SK-N-SH (cell line): ENCODE measurements around the gene BTG4. TPM values are rescaled to one million over a fixed set of nuclear protein-coding genes. Genes with fewer than 3 reads are reported as not detected.
A peak's percentile ranks its signal among the peaks of the same experiment; 100 is the strongest.

Experiments
- CTCF ChIA-PET: fragments of 300-600, 350-600 bp; formaldehyde crosslinking; extraction: SDS; loops from one replicate; lab custom pipeline; 2021; lab: Yijun Ruan, JAX
- POLR2A ChIA-PET: fragments of 350-600 bp; sonication (Branson Sonifier 250); formaldehyde crosslinking; extraction: SDS; loops from one replicate; lab custom pipeline; 2020; ENCODE audit warnings: antibody characterized with exemption, inconsistent platforms; lab: Yijun Ruan, JAX
- DNase-seq: peaks from one replicate; pipeline ENCODE4 v3.0.0; 2012
- H2AFZ ChIP-seq: fragments of 200-600 bp; sonication (generic); 2 replicates; pipeline ENCODE4 v1.8.1; 2016; ENCODE audit warnings: antibody characterized with exemption, mild to moderate bottlenecking, low read depth
- H3F3A ChIP-seq: fragments of 200-600 bp; sonication (generic); replicated peaks from 2 replicates; pipeline ENCODE3; 2016; ENCODE audit warnings: antibody characterized with exemption, mild to moderate bottlenecking; ENCODE audit not compliant: insufficient read depth
- H3K27ac ChIP-seq, 2 experiments: fragments of 200-500 bp in 1 of 2; fragments of 200-600 bp in 1 of 2; sonication (Bioruptor generic) in 1 of 2; sonication (generic), shearing (Covaris generic) in 1 of 2; 2 replicates each; pipeline versions ENCODE4 v1.5.1 to v1.6.1; 2014 to 2016; ENCODE audit warnings: low read depth in 2 of 2, inconsistent platforms in 1 of 2, low read length in 1 of 2, mild to moderate bottlenecking in 1 of 2, mixed read lengths in 1 of 2
- H3K27me3 ChIP-seq: fragments of 200-600 bp; sonication (generic), shearing (Covaris generic); 2 replicates; pipeline ENCODE4 v1.6.1; 2016; ENCODE audit warnings: mixed run types; ENCODE audit not compliant: insufficient read depth
- H3K36me3 ChIP-seq, 2 experiments: fragments of 200-500 bp in 1 of 2; fragments of 200-600 bp in 1 of 2; sonication (Bioruptor generic) in 1 of 2; sonication (generic) in 1 of 2; replicated peaks in 1 of 2; 2 replicates each; pipeline versions ENCODE3 to v1.5.1; 2014 to 2016; ENCODE audit warnings: low read length in 1 of 2, mild to moderate bottlenecking in 1 of 2; ENCODE audit not compliant: insufficient read depth in 2 of 2, control insufficient read depth in 1 of 2
- H3K4me1 ChIP-seq, 2 experiments: fragments of 200-500 bp in 1 of 2; fragments of 200-600 bp in 1 of 2; sonication (Bioruptor generic) in 1 of 2; sonication (generic), shearing (Covaris generic) in 1 of 2; 2 replicates each; pipeline versions ENCODE4 v1.5.1 to v1.6.1; 2014 to 2016; ENCODE audit warnings: low read depth in 1 of 2, low read length in 1 of 2, mixed run types in 1 of 2; ENCODE audit not compliant: insufficient read depth in 2 of 2, control insufficient read depth in 1 of 2
- H3K4me2 ChIP-seq: fragments of 200-600 bp; sonication (generic), shearing (Covaris generic); 2 replicates; pipeline ENCODE4 v1.6.1; 2017; ENCODE audit warnings: mixed run types
- H3K4me3 ChIP-seq, 2 experiments: fragments of 200-500 bp in 1 of 2; fragments of 200-600 bp in 1 of 2; sonication (Bioruptor generic) in 1 of 2; sonication (generic), shearing (Covaris generic) in 1 of 2; 2 replicates each; pipeline versions ENCODE4 v1.5.1 to v1.8.1; 2014 to 2016; ENCODE audit warnings: low read depth in 2 of 2, inconsistent platforms in 1 of 2, low read length in 1 of 2, mild to moderate bottlenecking in 1 of 2, mixed read lengths in 1 of 2, moderate library complexity in 1 of 2
- H3K79me2 ChIP-seq: fragments of 200-600 bp; sonication (generic); 2 replicates; pipeline ENCODE4 v1.8.1; 2017; ENCODE audit warnings: mild to moderate bottlenecking; ENCODE audit not compliant: insufficient read depth
- H3K9ac ChIP-seq: fragments of 200-600 bp; sonication (generic); 2 replicates; pipeline ENCODE4 v1.6.1; 2017; ENCODE audit warnings: mixed run types
- H3K9me2 ChIP-seq: fragments of 200-600 bp; sonication (generic); 2 replicates; pipeline ENCODE4 v1.6.1; 2017; ENCODE audit warnings: mixed run types
- H3K9me3 ChIP-seq: fragments of 200-600 bp; sonication (generic); 2 replicates; pipeline ENCODE4 v1.6.1; 2017; ENCODE audit warnings: mixed run types, mild to moderate bottlenecking, moderate library complexity
- H4K20me1 ChIP-seq: fragments of 200-600 bp; sonication (generic); 2 replicates; pipeline ENCODE4 v1.6.1; 2017; ENCODE audit warnings: mild to moderate bottlenecking, mixed run types; ENCODE audit not compliant: insufficient read depth
- CHD2 ChIP-seq: fragments of 150-350 bp; IDR thresholded peaks from 2 replicates; pipeline ENCODE4 v1.6.1; 2018; ENCODE audit warnings: low read length; ENCODE audit not compliant: partially characterized antibody
- CTCF ChIP-seq: fragments of 200-600 bp; sonication (generic); IDR thresholded peaks from 2 replicates; pipeline ENCODE4 v1.6.1; 2017; ENCODE audit warnings: antibody characterized with exemption, mild to moderate bottlenecking, moderate library complexity
- EP300 ChIP-seq, 2 experiments: IDR thresholded peaks; 2 replicates each; pipeline versions ENCODE4 v1.4.0 to v1.6.1; 2012; ENCODE audit warnings: borderline replicate concordance in 1 of 2, low read depth in 1 of 2, low read length in 1 of 2
- FOSL2 ChIP-seq: IDR thresholded peaks from 2 replicates; pipeline ENCODE4 v1.4.0; 2012; ENCODE audit warnings: low read depth, mild to moderate bottlenecking, moderate library complexity, borderline replicate concordance
- FOXJ3 ChIP-seq: sonication (generic); formaldehyde crosslinking; IDR thresholded peaks from 2 replicates; pipeline ENCODE4 v1.5.1; 2020; ENCODE audit warnings: mild to moderate bottlenecking, missing genetic modification reagents
- GATA2 ChIP-seq: sonication (generic); formaldehyde crosslinking; IDR thresholded peaks from 2 replicates; pipeline ENCODE4 v1.5.0; 2020; ENCODE audit warnings: mild to moderate bottlenecking, missing genetic modification reagents
- IRF3 ChIP-seq: fragments of 150-350 bp; IDR thresholded peaks from 2 replicates; pipeline ENCODE4 v1.6.1; 2016; ENCODE audit warnings: mild to moderate bottlenecking, low read depth, low read length
- JUND ChIP-seq: IDR thresholded peaks from 2 replicates; pipeline ENCODE4 v1.4.0; 2012
- MEF2A ChIP-seq: IDR thresholded peaks from 2 replicates; pipeline ENCODE4 v1.4.0; 2012; ENCODE audit warnings: low read depth, borderline replicate concordance
- MXI1 ChIP-seq: IDR thresholded peaks from 2 replicates; pipeline ENCODE4 v1.6.1; 2012; ENCODE audit warnings: mild to moderate bottlenecking, low read depth, low read length, improper control_type of control experiment
- NFIC ChIP-seq: IDR thresholded peaks from 2 replicates; pipeline ENCODE4 v1.4.0; 2012; ENCODE audit warnings: borderline replicate concordance
- PBX3 ChIP-seq: IDR thresholded peaks from 2 replicates; pipeline ENCODE4; 2012
- POLR2AphosphoS5 ChIP-seq: IDR thresholded peaks from 2 replicates; pipeline ENCODE4 v1.6.1; 2012; ENCODE audit warnings: low read depth, low read length
- RAD21 ChIP-seq: IDR thresholded peaks from 2 replicates; pipeline ENCODE4 v1.6.1; 2012; ENCODE audit warnings: mild to moderate bottlenecking, low read length
- RFX5 ChIP-seq: IDR thresholded peaks from 2 replicates; pipeline ENCODE4 v1.6.1; 2012; ENCODE audit warnings: mild to moderate bottlenecking, improper control_type of control experiment, low read length
- TEAD4 ChIP-seq: IDR thresholded peaks from 2 replicates; pipeline ENCODE4 v1.4.0; 2012; ENCODE audit warnings: mild to moderate bottlenecking, borderline replicate concordance; ENCODE audit not compliant: insufficient read depth
- USF1 ChIP-seq: IDR thresholded peaks from 2 replicates; pipeline ENCODE4 v1.4.0; 2012; ENCODE audit warnings: low read depth, borderline replicate concordance
- USF2 ChIP-seq: fragments of 150-350 bp; IDR thresholded peaks from 2 replicates; pipeline ENCODE4 v1.6.1; 2017; ENCODE audit warnings: antibody characterized with exemption, low read length, low read depth, borderline replicate concordance
- YY1 ChIP-seq: IDR thresholded peaks from 2 replicates; pipeline ENCODE4 v1.4.0; 2012; ENCODE audit warnings: low read depth, mild to moderate bottlenecking
- WGBS: methylation state at CpG from one replicate; pipeline ENCODE4 v1.1.6; 2017; ENCODE audit warnings: low lambda C conversion rate; 5-methylcytosine and 5-hydroxymethylcytosine counted together
- polyA plus RNA-seq, 3 experiments: library from polyadenylated mRNA; depleted of rRNA; stranded (reverse); fragments of >200 nt; gene quantifications; 2 replicates each; pipeline ENCODE4 v1.2.3, GENCODE V29; 2012

The BTG4 gene
- polyA plus RNA-seq, 1 of the 3 experiments (the other 2 are of a cell fraction), result 0.26 TPM

GRCh38 chr11:111522426-111522825 is 10.2 kb upstream of the BTG4 start:
- POLR2A ChIA-PET, result no interaction called here
- Histone ChIP-seq H3K4me1 (peaks cover 0 to 25% of the 10 kb centered on the region in 2 experiments; a peak in 2 of 4 replicates), H3K36me3 (no peaks in the 10 kb centered on the region), H3K9me2 (no peaks in the 10 kb centered on the region), H3K9me3 (no peaks in the 10 kb centered on the region), H3K27me3 (no peaks in the 10 kb centered on the region), H3K4me2 (no peak overlapping the region), H2AFZ (no peak overlapping the region), H3K9ac (no peak overlapping the region), H3K4me3 (no peak overlapping the region), H3K27ac (peak overlapping the region in 1 of 2 experiments; percentile 87; a peak in 1 of 4 replicates), H3K79me2 (no peaks in the 10 kb centered on the region), H4K20me1 (no peaks in the 10 kb centered on the region), H3F3A (peaks cover 43% of the 10 kb centered on the region)
- 89% methylated on average over 5 of the region's 5 CpGs for WGBS
- CTCF ChIA-PET, result no interaction called here
- TF ChIP-seq USF2 (no peak), GATA2 (CRISPR knock-in tag) (no peak), MXI1 (no peak), CTCF (no peak), RAD21 (no peak), MEF2A (no peak), EP300 (IDR thresholded peaks at IDR 0.05; ENCODE audit: borderline replicate concordance in 1 of 2, low read depth in 1 of 2, low read length in 1 of 2) (no peak), FOSL2 (no peak), JUND (no peak), RFX5 (no peak), IRF3 (no peak), YY1 (no peak), CHD2 (no peak), TEAD4 (no peak), POLR2AphosphoS5 (no peak)
- DNase-seq, result no peak

GRCh38 chr11:111521135-111521534 is 8.9 kb upstream of the BTG4 start:
- 19% methylated on average over 2 of the region's 2 CpGs for WGBS
- Histone ChIP-seq H3K27me3 (no peaks in the 10 kb centered on the region), H3K4me2 (peak overlapping the region; percentile 45), H3K9ac (peak overlapping the region; percentile 61; the same call in 1 of the 2 replicates), H4K20me1 (no peaks in the 10 kb centered on the region), H3K27ac (peak overlapping the region; percentile 60 to 87; a peak in 3 of 4 replicates), H3K79me2 (no peaks in the 10 kb centered on the region), H3K4me3 (no peak overlapping the region), H2AFZ (no peak overlapping the region; the same call in 1 of the 2 replicates), H3K4me1 (peaks cover 0 to 18% of the 10 kb centered on the region in 2 experiments; a peak in 2 of 4 replicates), H3K9me3 (no peaks in the 10 kb centered on the region), H3K9me2 (no peaks in the 10 kb centered on the region), H3F3A (peaks cover 30% of the 10 kb centered on the region), H3K36me3 (no peaks in the 10 kb centered on the region)
- POLR2A ChIA-PET, result no interaction called here
- CTCF ChIA-PET, result no interaction called here
- no peak for DNase-seq
- TF ChIP-seq POLR2AphosphoS5 (no peak), EP300 (IDR thresholded peaks at IDR 0.05; ENCODE audit: borderline replicate concordance in 1 of 2, low read depth in 1 of 2, low read length in 1 of 2) (peak in 1 of 2 experiments; percentile 72; a peak in 1 of 4 replicates), RAD21 (no peak), MEF2A (peak; percentile 93), CHD2 (no peak), FOXJ3 (CRISPR knock-in tag) (no peak), USF1 (no peak), IRF3 (no peak), USF2 (no peak), PBX3 (peak; percentile 66), NFIC (peak; percentile 81)
